Fibroblast of skin of left biceps (primary cell): ENCODE results near the gene FBXW9.
"Not testable (repeated sequence)": the region's sequence is repeated elsewhere in the genome, so short reads cannot be mapped to it uniquely, and the experiment has no call there.

Experiments used
- DNase-seq, 2 experiments: peaks; one replicate each; pipeline ENCODE4 v3.0.0-alpha.2; 2013; ENCODE audit warnings: low read depth in 2 of 2

FBXW9 gene

GRCh38 chr19:12681074-12681987 lies 15.1 kb downstream of the FBXW9 start, which contains the start of gene DHPS:
Gene DHPS, minus strand, starts transcription at chr19:12681880. Its CDS starts 114 bp downstream, at chr19:12681766.
- DNase-seq, result peak; percentile 94 to 96

- no peak for DNase-seq
Measured at GRCh38 chr19:12680034-12680433, 16.4 kb downstream of the FBXW9 start.

GRCh38 chr19:12678039-12678438 lies 18.4 kb downstream of the FBXW9 start:
- not testable (repeated sequence) for DNase-seq

- DNase-seq, result no peak
Measured at GRCh38 chr19:12676928-12677327, 19.5 kb downstream of the FBXW9 start.

GRCh38 chr19:12676384-12676792 lies 20.0 kb downstream of the FBXW9 start:
- peak in 1 of 2 experiments; percentile 29 for DNase-seq

- DNase-seq, result no peak
Measured at GRCh38 chr19:12675940-12676339, 20.5 kb downstream of the FBXW9 start.

- DNase-seq, result no peak
Measured at GRCh38 chr19:12675399-12675798, 21.0 kb downstream of the FBXW9 start.

GRCh38 chr19:12672744-12673143 lies 23.7 kb downstream of the FBXW9 start:
- no peak for DNase-seq

GRCh38 chr19:12670159-12670928 lies 26.1 kb downstream of the FBXW9 start:
- no peak for DNase-seq

GRCh38 chr19:12669270-12670158 lies 26.9 kb downstream of the FBXW9 start:
- peak; percentile 40 to 50 for DNase-seq

- no peak for DNase-seq
Measured at GRCh38 chr19:12668932-12669269, 27.5 kb downstream of the FBXW9 start.

GRCh38 chr19:12668346-12668745 lies 28.1 kb downstream of the FBXW9 start:
- no peak for DNase-seq

GRCh38 chr19:12667731-12668302 lies 28.6 kb downstream of the FBXW9 start:
- no peak for DNase-seq

- DNase-seq, result no peak
Measured at GRCh38 chr19:12666265-12667048, 30.0 kb downstream of the FBXW9 start, which contains the start of the genes MAN2B1 and WDR83. Gene MAN2B1, minus strand, starts transcription at chr19:12666742. Its CDS starts 41 bp downstream, at chr19:12666701. Gene WDR83, plus strand, starts transcription at chr19:12666807. Its CDS starts 2,984 bp downstream, at chr19:12669791.

- no peak for DNase-seq
Measured at GRCh38 chr19:12665671-12666264, 30.7 kb downstream of the FBXW9 start.

GRCh38 chr19:12665281-12665573 lies 31.2 kb downstream of the FBXW9 start:
- DNase-seq, result no peak

- DNase-seq, result no peak
Measured at GRCh38 chr19:12664406-12665280, 31.8 kb downstream of the FBXW9 start.

GRCh38 chr19:12660980-12661379 lies 35.5 kb downstream of the FBXW9 start:
- DNase-seq, result no peak

- DNase-seq, result no peak
Measured at GRCh38 chr19:12657966-12658365, 38.5 kb downstream of the FBXW9 start.
